Measurements from ENCODE around the gene YEATS2.
"Not testable (repeated sequence)": the region's sequence is repeated elsewhere in the genome, so short reads cannot be mapped to it uniquely, and the experiment has no call there.

The YEATS2 gene

GRCh38 chr3:183718012-183718411, 20.4 kb downstream of the YEATS2 start:
- no peak for DNase-seq

DNA sequence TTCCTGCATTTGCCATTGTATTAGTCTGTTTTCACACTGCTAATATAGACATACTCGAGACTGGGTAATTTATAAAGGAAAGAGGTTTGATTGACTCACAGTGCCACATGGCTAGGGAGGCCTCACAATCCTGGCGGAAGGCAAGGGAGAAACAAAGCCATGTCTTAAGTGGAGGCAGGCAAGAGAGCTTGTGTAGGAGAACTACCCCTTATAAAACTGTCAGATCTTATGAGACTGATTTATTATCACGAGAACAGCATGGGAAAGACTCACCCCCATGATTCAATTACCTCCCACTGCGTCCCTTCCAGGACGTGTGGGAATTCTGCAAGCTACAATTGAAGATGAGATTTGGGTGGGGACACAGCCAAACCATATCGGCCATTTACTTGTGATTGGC, 27.8 kb downstream of the YEATS2 start:
- DNase-seq, result no peak

DNA sequence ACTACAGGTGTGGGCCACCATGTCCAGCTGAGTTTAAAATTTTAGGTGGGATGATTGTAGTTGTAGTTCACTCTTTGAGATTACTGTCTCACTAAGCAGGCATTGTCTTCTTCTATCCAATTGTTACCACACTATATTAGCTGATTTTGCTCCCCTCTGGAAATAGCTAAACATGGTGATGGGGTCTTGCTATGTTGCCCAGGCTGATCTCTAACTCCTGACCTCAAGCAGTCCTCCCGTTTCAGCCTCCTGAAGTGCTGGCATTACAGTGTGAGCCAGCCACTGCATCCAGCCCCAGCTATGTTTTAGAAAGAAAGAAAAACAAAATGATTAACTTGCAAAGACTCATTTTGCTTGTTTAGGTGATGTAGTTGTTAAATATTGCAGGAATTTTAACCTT, 30.6 kb downstream of the YEATS2 start:
- no peak for DNase-seq

DNA sequence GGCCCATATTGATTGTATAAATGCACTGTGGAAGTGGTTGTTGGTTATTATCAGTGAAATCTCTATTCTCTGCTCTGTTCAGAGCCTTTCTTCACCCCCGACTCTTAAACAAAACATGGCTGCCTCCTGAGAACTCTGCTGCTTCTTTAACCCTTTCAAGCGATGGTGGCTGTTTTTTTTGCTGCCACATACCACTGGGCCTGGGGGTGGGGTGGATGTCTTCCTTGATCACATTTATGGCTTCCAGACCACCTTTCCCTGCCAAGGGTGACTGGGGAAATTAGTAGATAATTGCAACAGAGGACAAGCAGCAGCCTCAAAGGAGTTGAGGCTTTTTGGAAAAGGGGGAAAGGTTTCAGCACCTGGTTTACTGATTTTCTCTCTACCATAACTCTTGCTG, 32.8 kb downstream of the YEATS2 start:
- DNase-seq, result no peak

GRCh38 chr3:183731611-183732010, 34.0 kb downstream of the YEATS2 start:
- no peak for DNase-seq

- DNase-seq, result no peak
Measured at GRCh38 chr3:183733553-183733952, 36.0 kb downstream of the YEATS2 start.

DNA sequence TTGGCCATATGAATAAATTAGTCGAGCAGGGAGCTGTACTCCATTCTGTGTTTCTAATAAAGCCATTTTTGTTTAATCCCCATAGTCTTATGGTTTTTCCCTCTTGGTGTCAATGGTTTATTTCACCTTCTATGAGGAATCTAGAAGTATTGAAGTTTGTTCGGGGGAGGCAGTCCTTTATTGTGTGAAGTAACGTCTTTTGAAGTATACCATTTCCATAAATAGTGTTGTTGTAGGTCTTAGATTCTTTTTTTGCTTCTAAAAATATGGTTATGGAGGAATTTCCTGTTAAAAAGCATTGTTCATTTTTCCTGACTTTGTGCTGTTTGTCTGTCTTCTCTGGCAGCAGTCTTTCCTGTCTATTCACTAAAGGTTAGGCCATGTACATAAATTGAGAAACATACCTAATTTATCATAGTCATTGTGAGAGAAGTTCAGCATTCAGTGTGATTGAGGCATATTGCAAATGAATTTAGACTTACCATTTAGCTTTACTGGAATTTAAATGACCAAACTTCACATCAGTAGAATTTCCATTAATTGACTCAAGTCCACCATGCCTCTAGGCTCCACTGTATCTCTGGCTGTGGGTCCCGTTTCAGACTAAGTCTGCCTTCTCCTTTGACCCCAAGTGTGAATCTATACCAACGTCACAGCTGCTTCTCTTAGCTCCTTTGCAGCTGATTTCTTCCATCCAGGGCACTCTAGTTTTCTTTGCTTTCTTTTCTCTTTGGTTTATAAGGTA, 37.3 kb downstream of the YEATS2 start:
- no peak for DNase-seq

DNA sequence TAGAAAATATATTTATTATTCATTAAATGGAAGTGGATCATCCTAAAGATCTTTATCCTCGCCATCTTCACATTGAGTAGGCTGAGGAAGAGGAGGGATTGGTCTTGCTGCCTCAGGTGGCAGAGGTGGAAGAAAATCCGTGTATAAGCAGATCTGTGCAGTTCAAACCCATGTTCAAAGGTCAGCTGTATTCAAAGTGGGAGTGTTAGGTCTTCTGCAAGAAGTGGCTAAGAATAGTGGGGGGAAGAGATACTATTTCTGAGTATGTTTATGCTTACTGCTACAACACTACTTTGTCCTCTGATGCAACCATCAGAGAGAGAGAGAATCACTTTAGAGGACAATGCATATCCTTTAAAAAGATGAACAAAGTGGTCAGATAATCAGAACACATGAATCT, 39.5 kb downstream of the YEATS2 start:
- DNase-seq, result no peak

GRCh38 chr3:183740154-183740553, 42.6 kb downstream of the YEATS2 start:
- DNase-seq, result not testable (repeated sequence)

GRCh38 chr3:183743231-183743630, 45.6 kb downstream of the YEATS2 start:
- no peak for DNase-seq

DNA sequence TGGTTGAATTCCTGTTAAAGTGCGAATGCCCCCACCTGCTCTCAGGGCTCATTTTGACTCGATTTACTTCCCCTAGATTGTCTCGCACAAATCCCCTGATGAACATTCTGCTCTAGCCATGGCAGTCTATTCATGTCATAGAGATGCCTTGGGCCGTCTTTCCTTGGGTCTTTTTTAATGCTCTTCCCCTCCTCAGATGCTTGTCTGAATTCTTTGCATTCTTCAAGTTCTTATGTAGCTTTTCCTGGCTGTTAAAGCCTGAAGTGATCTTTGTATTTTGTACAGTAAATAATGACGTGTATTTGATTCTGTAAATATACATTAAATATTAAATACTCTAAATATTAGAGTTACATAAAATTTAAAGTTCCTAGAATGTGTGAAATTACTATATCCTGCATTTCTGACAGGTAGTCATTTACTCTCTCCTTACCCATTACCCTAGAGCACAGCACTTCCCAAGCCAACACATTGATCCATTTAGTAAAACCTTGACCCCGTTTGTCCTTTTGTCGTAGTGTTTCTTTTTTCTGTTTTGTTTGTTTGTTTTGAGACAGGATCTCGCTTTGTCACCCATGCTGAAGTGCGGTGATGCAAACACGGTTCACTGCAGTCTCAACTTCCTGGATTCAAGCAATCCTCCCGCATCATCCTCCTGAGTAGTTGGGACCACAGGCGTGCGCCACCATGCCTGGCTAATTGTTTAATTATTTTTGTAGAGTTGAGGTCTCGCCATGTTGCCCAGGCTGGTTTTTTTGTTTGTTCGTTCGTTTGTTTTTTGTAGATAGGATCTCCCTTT, 47.9 kb downstream of the YEATS2 start:
- DNase-seq, result no peak

GRCh38 chr3:183754052-183754451, 56.5 kb downstream of the YEATS2 start:
- no peak for DNase-seq

GRCh38 chr3:183762304-183762703, 64.7 kb downstream of the YEATS2 start:
- DNase-seq, result no peak

DNA sequence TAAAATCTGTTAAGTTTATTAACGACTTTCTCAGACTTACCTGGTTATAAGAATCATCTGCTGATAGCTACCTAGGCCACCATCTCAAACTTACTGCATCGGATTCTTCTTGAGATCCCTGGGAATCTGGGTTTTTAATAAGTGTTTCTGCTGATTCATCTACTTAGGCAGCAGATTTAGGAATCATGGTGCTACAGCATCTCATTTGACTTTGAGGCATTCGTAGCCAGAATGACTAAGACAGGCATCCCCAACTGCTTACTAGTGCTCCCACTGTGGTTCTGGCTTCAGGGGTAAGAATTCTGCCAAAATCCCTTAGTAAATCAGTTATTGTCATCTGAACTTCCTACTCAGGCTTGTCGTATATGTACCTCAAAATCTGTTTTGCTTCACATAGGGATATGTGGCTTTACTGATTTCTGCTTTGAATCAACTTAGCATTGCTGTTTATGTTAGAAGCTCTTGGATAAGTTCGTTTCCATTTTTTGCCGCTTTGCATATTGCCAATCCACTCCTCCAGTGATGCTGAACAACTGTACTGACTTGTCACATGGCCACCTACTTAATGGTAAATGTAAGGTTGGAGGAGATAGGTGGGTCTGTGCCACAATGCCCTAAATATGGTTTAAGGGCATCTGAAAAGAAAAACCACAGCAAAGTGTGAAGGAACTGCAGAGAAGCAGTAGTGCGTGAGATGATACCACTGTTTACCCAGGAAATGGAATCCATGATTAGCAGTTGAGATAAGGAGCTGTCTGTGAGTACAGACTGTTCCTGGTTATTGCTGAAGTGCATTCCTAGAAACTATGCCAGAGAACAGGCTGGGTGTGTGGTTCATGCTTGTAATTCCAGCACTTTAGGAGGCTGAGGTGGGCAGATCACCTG, 67.5 kb downstream of the YEATS2 start:
- DNase-seq, result no peak

DNA sequence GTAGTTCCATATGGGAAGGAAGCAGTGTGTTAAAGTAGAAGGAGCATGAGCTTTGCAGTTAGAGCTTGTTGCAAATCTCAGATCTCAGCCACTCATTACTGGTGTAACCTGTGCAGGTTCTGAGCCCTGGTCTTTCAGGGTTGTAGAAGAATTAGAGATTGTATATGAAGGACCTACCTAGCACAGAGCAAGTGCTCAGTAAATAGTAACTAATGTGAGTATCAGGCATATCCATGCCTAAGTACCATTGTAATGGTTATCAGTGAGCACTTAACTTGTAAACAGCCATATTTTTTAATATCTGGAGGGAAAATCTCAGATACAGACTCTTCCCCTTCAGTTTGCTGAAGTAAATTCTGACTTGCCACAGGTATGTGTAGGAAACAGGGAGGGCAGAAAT, 68.5 kb downstream of the YEATS2 start:
- no peak for DNase-seq

DNA sequence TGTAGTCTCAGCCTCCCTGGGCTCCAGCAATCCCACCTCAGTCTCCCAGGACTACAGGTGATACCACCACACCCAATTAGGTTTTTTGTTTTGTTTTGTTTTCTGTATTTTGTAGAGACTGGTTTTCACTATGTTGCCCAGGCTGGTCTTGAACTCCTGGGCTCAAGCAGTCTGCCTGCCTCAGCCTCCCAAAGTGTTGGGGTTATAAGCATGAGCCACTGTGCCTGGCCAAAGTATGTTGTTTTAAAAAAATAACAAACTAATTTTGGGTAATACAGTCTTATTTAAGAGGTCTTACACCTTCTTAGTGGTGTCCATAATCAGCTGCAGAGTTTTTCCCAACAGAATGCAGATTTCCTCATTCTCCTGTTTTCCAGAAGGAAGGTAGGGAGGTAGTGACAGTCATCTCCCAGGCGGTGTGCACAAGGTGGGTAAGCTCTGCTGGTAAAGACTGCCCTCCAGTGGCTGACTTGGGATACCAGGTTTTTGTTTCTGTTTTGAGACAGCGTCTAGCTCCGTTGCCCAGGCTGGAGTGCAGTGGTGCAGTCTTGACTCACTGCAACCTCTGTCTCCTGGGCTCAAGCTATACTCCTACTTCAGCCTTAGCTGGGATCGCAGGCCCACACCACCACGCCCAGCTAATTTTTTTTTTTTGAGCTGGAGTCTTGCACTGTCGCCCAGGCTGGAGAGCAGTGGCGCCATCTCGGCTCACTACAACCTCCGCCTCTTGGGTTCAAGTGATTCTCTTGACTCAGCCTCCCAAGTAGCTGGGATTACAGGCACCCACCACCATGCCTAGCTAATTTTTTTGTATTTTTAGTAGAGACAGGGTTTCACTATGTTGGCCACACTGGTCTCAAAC, 69.4 kb downstream of the YEATS2 start:
- peak; percentile 63 for DNase-seq

DNA sequence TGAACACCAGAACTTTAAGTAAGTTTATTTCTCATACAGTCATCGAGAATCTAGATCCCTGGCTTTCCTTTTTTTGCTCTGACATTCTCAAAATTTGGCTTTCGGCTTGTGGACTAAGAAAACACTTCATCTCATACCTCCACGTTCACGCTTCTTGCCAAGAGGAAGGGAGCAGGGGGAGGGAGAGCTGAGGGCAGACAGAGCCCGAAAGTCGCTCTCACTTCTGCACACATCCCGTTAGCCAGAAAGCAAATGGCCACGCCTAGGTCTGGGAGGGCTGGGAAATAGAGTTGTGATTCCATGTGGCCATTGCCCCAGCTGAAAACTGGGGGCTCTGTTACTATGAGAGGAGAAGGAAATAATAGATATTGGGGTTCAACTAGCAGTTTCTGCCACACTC, 70.5 kb downstream of the YEATS2 start:
- no peak for DNase-seq

DNA sequence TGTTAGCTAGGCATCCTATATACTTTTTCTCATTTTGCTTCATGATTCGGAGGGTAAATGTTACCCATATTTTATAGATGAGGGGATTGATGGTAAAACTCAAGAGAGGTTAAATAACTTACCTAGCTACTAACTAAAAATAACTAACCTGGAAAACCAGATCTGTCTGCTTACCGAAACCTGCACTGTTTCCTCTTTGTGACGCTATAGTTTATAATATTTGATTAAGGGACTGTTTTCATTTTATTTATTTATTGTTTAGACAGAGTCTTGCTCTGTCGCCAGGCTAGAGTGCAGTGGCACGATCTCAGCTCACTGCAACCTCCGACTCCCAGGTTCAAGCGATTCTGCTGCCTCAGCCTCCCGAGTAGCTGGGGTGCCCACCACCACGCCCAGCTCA, 71.9 kb downstream of the YEATS2 start:
- no peak for DNase-seq

GRCh38 chr3:183774631-183775030, 77.0 kb downstream of the YEATS2 start:
- DNase-seq, result no peak

DNA sequence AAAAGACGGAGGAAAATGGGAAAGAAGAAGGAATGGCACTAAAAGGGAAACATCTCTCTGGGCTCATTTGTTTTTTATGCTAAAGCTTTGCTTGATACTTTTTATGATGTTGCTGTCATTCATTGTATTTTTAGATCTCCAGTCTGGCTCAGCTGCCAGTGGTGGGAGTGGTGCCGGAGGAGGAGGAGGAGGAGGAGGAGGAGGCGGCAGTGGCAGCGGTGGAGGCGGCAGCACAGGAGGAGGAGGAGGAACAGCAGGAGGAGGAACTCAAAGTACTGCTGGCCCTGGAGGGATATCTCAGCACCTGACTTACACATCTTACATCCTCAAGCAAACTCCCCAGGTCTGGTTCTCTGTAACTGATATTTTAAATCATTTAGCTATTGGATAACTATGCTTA, 78.2 kb downstream of the YEATS2 start:
- no peak for DNase-seq

GRCh38 chr3:183776451-183776850, 78.9 kb downstream of the YEATS2 start:
- DNase-seq, result not testable (repeated sequence)

GRCh38 chr3:183777016-183777618, 79.5 kb downstream of the YEATS2 start:
- DNase-seq, result no peak

All from stimulated activated CD4-positive, alpha-beta T cell treated with anti-CD3 and anti-CD28 coated beads, Interleukin-4, amount 100 ng/mL, for 1 hour (primary cell).